ENCODE data around the gene OR5L2.
"Not testable (repeated sequence)": the region's sequence is repeated elsewhere in the genome, so short reads cannot be mapped to it uniquely, and the experiment has no call there.

The OR5L2 gene

DNA sequence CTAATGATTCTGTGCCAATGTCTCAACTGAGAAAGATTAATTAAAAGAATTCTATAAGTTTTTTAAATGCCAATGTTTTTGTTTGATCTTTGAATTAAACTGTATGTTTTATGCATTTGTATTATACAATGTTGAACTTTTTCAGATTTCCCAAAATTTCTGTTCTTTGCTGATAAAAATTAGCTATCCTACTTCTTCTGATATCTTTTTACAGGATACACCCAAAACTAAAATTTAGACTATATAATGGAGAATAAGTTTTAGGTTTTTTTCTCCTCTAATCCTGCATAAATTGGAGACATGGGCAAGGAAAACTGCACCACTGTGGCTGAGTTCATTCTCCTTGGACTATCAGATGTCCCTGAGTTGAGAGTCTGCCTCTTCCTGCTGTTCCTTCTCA, at the start of gene OR5L2:
TSS of gene OR5L2 (plus strand) at position 301 of the 400 bp plus-strand sequence. CDS start at position 301, 0 bp downstream.
- DNase-seq: no peak

DNA sequence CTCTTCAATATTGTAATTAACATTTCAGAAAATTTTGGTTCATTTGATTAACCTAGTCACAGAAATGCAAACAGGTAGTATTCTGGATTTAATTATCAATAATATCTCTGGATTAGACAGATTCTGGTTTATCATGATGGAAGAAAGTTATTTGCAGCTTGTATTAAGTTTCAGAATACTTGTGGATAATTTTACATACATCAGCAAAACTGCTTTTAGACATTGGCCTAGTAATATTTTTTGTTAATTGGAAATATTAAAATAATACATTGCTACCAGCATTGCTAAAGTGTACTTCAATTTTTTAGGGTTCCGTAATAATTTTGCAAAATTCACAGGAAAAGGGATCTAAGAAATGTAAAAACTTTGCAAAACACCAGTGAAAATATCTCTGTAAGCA, 35.4 kb upstream of the OR5L2 start:
- no peak for DNase-seq

DNA sequence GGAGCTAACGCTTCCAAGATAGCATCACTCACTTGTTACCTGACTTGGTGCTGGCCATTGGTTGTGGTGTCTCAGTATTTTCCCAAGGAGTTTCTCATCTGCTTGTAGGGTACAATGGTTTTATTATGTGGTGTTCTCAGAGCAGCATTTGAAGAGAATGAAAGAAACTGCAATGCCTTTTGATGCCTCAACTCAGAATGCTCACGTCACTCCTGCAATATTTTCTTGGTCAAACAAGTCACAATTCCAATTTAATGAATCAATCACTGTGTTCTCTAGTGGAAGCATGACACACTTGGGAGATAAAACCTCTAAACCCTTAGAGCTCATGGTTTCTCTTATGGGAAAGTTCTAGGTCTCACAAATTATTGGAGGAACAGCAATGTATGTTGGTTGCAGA, 33.7 kb upstream of the OR5L2 start:
- DNase-seq: no peak

DNA sequence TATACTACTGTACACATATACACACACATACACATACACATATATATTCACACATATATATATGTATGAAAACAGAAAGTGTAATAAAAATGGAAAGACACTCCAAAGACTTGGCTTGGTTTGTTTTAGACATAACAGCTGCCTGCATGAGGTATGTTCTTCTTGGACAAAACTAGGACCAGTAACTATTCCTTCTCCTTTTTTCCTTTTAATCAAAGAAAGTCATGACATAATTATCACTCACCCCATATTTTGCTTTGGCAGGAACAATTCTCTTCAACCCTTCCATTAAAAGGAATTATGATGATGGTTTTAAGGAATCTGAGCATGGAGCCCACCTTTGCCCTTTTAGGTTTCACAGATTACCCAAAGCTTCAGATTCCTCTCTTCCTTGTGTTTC, 31.8 kb upstream of the OR5L2 start, which contains the start of gene OR5D14:
TSS of gene OR5D14 (plus strand) at position 301 of the 400 bp plus-strand sequence. CDS start at position 301, 0 bp downstream.
- no peak for DNase-seq

DNA sequence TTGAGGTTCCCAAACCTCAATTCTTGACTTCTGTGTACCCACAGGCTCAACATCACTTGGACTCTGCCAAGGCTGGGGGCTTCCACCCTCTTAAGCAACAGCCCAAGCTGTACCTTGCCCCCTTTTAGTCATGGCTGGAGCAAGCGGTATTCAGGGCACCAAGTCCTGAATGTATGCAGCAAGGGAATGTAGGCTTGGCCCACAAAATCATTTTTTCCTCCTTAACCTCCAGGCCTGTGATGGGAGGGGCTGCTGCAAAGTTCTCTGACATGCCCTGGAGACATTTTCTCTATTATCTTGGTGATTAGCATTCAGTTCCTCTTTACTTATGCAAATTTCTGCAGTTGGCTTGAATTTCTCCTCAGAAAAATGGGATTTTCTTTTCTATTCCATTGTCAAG, 20.8 kb upstream of the OR5L2 start:
- DNase-seq: no peak

DNA sequence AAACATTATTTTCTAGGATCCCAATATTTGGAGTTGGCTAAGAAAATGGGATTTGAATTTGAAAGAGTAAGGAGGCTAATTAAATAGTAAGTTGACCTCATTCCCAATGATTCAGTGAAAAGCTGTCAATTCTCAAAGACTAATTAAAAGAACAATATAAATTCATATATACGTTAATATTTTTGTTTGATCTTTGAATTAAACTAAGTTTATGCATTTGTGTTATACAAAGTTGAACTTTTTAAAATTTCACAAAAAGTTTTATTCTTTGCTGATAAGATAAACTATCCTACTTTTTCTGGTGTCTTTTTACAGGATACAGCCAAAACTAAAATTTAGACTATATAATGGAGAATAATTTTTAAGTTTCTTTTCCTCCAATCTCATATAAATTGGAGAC, 16.0 kb upstream of the OR5L2 start, which contains the start of gene OR5L1:
TSS of gene OR5L1 (plus strand) at position 301 of the 400 bp plus-strand sequence. CDS start 100 bp downstream, outside the sequence.
- no peak for DNase-seq

DNA sequence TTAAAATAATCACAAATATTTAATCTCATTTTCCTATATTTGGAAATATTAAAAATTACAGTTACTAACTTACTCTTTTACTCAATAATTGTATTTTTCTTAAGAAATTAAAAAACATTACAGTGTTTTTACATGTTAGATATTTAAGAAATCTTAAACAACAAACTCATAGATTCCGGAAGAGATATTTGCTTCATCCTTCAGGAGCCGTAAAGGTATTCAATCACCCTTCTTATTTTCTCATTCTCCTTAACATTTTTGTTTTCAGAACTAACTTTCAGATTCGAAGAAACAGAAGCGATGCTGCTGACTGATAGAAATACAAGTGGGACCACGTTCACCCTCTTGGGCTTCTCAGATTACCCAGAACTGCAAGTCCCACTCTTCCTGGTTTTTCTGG, 7.7 kb upstream of the OR5L2 start, which contains the start of gene OR5D18:
TSS of gene OR5D18 (plus strand) at position 301 of the 400 bp plus-strand sequence. CDS start at position 301, 0 bp downstream.
- DNase-seq: no peak

DNA sequence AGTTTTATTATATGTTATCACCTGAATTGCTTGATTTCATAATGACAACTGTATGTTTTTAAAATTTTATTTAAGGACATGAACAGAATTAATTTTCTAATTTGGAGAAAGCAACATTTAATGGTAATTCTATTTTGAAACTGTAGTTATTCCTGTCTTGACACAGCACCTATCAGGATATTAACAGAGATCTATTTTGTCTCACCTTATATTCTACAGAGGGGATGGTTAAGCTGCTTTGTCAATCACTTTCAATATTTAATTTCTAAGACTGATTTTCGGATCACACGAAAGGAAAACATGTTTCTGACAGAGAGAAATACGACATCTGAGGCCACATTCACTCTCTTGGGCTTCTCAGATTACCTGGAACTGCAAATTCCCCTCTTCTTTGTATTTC, 11.4 kb downstream of the OR5L2 start, which contains the start of gene OR5D16:
TSS of gene OR5D16 (plus strand) at position 301 of the 400 bp plus-strand sequence. CDS start at position 301, 0 bp downstream.
- DNase-seq: no peak

DNA sequence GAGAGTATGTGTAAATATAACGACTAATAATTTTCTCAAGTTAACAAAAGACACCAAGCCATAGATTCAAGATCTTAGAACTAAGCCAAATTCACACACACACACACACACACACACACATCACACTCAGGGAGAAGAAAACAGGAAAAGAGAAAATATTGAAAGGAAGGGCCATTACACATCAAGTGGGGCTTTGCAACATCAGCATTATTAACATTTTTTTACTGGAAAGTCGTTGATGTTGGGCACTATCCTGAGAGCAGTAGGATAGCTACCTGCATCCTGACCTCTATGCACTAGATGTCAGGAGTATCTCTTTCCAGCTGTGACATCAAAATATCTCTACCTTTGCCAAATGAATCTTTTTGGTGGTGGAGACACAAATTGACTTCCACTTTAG, 20.4 kb downstream of the OR5L2 start:
- DNase-seq: no peak

DNA sequence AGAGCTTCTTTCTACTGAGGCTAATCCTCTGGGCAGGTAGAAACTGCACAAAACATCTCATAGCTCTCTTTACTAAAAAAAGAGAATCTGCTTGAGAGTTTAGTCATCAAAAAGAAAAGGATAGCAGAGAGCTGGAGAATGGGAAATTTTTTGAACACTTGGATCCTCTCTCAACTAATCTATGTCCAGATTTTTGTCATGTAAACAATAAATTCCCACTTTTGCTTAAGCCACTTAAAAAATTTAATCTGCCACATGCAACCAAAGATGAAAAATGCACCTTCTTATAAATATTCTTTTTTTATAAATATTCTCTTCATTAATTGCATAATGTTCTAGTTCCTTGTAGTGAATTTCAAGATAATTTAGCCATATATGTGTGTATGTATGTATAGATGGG, 22.0 kb downstream of the OR5L2 start:
- DNase-seq: no peak

DNA sequence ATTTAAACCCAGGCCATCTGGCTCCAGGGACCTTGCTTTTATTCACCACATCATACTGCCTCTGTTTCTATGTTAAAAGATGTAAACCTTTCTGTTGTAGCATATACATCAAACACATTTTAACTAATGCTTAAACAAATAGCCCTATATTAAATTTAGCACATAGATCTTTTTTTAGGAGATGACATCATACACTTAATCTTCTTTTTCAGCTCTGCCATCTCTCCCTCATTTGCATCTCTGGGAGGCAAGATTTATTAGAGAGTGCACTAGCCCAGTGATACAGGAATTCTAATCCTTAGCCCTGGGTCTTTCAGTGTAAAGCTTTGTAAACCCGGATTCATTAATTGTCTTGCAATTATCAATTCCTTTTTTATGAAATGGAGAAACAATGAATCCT, 25.1 kb downstream of the OR5L2 start:
- DNase-seq: no peak

DNA sequence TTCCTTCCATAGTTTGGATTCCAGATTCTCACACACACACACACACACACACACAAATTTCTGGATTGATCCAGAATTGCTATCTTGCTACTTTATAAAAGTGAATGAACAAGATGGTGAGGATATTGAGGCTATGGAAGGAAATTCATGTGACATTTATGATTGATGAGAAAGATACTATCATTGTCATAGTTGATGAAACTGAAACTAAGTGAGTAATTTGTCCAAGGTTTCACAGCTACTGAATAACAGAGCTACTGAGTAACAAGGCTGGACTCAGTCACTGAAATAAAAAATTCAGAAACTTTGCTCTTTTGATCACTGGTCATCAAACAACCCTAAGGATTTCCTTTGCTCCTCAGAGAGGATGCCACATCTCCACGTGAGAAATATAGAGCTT, 27.7 kb downstream of the OR5L2 start:
- DNase-seq: no peak

DNA sequence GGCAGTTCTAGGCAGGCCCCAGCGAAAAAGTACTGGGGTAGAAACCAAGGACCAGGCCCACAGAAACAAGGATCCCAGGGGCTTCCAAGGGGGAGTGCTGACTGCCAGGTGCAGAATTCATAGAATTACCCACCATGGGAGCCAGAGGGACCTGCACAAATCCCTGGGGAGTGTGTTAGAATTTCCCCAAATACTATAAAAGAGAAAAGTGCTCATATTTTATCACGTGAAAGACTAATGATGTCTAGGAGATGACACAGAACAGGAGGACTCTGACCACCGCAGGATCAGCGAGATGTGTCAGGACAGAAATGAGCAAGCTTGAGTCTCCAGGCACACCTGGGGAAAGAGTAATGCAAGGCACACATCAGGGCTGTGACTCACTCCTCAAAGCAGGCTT, 40.3 kb downstream of the OR5L2 start:
- not testable (repeated sequence) for DNase-seq

DNA sequence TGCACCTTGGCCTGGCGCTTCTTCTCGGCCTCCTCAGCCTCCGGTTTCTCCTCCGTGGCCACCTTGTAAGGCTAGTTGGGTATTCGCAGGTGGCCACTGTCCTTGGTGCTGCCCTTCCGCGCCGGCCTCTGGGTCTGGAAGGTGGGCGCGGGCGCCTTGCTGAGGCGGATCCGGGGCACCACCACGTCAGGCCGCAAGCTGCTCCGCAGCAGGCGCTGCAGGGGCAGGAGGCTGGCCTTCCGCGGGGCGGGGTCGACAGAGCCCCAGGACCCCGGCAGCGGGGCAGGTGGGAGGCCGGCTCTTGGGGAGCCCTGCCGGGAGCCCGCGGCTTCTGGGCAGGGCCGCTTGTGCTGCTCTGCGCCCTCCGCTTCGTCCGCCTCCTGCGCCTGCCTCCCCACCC, 45.7 kb downstream of the OR5L2 start:
- DNase-seq: not testable (repeated sequence)

DNA sequence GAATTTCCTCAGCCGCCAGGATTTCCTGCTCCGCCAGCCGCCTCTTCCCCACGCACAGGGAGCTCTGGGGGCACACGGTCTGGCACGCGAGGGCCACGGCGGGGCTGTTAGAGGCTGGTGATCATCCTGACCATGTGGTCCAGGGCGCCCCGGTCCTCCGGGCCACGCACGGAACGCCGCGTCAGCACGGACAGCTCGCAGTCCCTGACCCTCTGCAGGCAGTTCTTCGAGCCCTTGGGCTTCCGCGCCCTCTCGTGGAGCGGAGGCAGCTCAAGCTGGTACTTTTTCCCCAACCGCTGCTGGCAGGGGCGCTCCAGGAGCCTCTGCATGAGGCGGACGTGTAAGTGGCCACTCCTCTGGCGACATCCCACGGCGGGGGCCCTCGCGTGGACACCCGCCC, 46.1 kb downstream of the OR5L2 start:
- not testable (repeated sequence) for DNase-seq

Data from CD4-positive, alpha-beta T cell treated with Interleukin-1 beta for 1 hour (primary cell).